ENCODE measurements around the gene TUBA4A. TPM values are rescaled to one million over a fixed set of nuclear protein-coding genes. Genes with fewer than 3 reads are reported as not detected.

TUBA4A gene
- total RNA-seq, 1 donor from 2014 or later = 35.0 TPM

DNA sequence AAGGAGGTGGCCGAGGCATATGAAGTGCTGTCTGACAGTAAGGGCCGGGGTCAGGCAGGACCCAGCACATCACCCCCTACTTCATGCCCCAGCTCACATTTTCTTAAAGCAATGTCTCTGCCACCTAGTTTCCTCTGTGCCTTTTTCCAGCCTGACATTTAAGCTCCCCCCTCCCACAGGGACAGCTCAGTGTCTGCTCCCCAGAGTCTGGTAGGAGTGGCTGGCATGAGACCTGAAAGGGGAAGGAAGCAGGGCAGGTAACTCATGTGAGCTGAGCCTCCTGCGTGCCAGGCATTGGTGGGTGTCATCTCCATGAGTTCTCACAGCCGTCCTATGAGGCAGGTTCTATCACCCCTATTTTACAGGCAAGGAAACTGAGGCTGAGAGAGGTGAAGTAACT lies 26.9 kb upstream of the TUBA4A start:
- TF ChIP-seq, protein P1, sequence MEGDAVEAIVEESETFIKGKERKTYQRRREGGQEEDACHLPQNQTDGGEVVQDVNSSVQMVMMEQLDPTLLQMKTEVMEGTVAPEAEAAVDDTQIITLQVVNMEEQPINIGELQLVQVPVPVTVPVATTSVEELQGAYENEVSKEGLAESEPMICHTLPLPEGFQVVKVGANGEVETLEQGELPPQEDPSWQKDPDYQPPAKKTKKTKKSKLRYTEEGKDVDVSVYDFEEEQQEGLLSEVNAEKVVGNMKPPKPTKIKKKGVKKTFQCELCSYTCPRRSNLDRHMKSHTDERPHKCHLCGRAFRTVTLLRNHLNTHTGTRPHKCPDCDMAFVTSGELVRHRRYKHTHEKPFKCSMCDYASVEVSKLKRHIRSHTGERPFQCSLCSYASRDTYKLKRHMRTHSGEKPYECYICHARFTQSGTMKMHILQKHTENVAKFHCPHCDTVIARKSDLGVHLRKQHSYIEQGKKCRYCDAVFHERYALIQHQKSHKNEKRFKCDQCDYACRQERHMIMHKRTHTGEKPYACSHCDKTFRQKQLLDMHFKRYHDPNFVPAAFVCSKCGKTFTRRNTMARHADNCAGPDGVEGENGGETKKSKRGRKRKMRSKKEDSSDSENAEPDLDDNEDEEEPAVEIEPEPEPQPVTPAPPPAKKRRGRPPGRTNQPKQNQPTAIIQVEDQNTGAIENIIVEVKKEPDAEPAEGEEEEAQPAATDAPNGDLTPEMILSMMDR (IDR thresholded peaks at IDR 0.05) = no peak
- intact Hi-C loops (cut with DNase I) = no loop called here
- Histone ChIP-seq H3K36me3 (peaks cover 53% of the 10 kb centered on the region), H3K4me3 (no peak overlapping the region), H3K27me3 (ENCODE audit: low read depth) (no peaks in the 10 kb centered on the region), H3K27ac (peak overlapping the region; percentile 100), H3K9me3 (no peaks in the 10 kb centered on the region), H3K4me1 (peaks cover 25% of the 10 kb centered on the region)
- no peak for DNase-seq
- no peak for ATAC-seq

DNA sequence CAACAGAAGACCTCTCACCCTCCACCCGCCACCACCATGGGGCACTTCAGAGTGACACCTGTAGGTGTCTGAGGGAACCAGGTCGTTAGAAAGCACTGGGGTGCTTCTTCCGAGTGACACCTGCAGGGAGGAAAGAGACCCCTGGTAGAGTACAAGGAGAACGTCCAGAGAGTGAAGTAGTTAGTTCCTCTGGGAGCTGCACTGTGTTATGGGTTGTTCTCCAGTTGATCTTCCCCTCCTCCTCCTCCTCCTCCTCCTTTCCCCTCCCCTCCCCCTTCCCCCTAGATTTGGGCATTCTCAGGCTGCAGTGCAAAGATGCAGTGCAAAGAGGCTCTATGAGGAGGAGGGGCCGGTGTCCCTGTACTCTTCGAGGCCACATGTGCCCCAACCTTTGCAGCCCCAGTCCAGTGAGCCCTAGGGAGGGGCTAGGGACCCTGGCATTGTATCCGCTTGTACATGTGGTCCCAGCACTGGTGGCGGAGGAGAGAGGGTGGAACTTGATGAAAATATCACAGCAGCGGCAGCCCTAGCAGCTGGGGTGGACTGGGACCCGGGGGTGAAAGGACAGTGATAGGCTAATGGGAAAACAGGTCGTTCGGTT lies 26.3 kb upstream of the TUBA4A start:
- DNase-seq = no peak
- Histone ChIP-seq H3K4me3 (peak overlapping the region; percentile 88), H3K27ac (peak overlapping the region; percentile 100), H3K4me1 (peaks cover 25% of the 10 kb centered on the region), H3K27me3 (ENCODE audit: low read depth) (no peaks in the 10 kb centered on the region), H3K9me3 (no peaks in the 10 kb centered on the region), H3K36me3 (peaks cover 47% of the 10 kb centered on the region)
- TF ChIP-seq, protein P1 (IDR thresholded peaks at IDR 0.05) = no peak
- intact Hi-C loops (cut with DNase I) = no loop called here
- ATAC-seq = no peak

DNA sequence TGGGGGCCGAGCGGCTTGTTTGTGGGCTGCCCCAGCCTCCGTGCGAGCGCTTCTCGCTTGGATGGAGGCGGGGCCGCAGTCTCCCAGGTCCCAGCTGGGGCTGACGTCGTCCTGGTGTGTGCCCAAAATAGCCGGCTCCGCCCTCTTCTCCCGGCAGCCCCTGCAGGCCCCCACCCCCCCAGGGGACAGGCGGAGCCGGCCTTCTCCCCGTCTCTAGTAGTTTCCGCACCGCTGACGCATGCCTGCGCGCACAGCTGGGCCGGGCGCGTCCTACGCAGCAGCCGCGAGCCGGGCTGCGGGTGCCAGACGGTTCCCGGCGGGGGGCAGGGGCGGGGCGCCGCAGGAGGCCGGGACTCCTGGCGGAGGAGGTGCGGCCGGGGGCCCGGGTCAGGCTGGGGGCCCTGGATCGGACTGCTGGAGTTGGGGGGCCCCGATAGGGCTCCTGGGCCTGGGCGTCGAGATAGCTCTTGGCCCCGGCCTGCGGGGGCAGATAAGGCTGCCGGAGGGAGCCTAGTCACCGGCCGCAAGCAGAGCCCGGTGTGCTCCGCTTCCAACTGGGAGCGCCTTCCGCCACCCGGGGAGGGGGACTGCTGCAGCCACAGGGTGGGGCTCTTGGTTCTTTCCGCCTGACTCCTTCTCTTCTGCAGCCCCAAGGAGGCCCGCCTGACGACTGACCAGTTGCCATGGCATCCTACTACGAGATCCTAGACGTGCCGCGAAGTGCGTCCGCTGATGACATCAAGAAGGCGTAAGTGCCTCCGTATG lies 25.6 kb upstream of the TUBA4A start, which contains the start of gene DNAJB2:
Gene DNAJB2 (plus strand): TSS at position 216 of the 765 bp plus-strand sequence. CDS start 468 bp downstream, at position 684.
- Histone ChIP-seq H3K27ac (peak within 1 kb of the TSS; percentile 100), H3K4me3 (peak within 1 kb of the TSS; percentile 88), H3K9me3 (no peaks in the 10 kb centered on the region), H3K4me1 (peaks cover 25% of the 10 kb centered on the region), H3K36me3 (peaks cover 40% of the 10 kb centered on the region), H3K27me3 (ENCODE audit: low read depth) (no peaks in the 10 kb centered on the region)
- DNase-seq = peak; percentile 99
- intact Hi-C loops (cut with DNase I) = no loop called here
- ATAC-seq = peak; percentile 96 to 98
- TF ChIP-seq, protein P1 (IDR thresholded peaks at IDR 0.05) = no peak

DNA sequence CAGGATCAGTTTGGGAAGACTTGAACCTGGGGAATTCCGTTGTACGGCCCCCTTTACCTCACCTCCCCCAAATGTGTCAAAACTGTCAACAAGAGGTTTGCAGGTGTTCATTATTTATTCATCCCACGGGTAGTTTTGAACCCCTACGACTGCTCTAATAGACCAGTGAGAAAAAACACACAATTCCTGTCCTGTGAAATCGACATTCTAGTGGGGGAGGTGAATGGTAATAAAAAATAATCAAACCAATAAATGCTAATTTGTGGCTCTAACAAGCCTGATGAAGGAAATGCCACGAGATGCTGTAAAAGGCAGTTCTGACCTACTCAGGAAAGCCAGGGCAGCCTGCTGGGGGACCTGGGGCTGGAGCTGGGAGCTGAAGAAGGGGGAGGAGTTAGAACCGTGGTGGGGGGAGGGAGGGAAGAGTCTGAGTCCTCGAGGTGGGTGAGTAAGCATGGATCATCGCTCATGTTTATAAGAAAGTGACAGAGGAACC lies 25.0 kb upstream of the TUBA4A start:
- DNase-seq = no peak
- TF ChIP-seq, protein P1 (IDR thresholded peaks at IDR 0.05) = no peak
- peak in 1 of 2 donors; percentile 70 for ATAC-seq
- peaks cover 25% of the 10 kb centered on the region for H3K4me1 ChIP-seq
- H3K27ac ChIP-seq = peak overlapping the region; percentile 100
- peak overlapping the region; percentile 88 for H3K4me3 ChIP-seq
- H3K36me3 ChIP-seq = peaks cover 34% of the 10 kb centered on the region
- no peaks in the 10 kb centered on the region for H3K9me3 ChIP-seq
- H3K27me3 ChIP-seq (ENCODE audit: low read depth) = no peaks in the 10 kb centered on the region
- intact Hi-C loops (cut with DNase I) = no loop called here

DNA sequence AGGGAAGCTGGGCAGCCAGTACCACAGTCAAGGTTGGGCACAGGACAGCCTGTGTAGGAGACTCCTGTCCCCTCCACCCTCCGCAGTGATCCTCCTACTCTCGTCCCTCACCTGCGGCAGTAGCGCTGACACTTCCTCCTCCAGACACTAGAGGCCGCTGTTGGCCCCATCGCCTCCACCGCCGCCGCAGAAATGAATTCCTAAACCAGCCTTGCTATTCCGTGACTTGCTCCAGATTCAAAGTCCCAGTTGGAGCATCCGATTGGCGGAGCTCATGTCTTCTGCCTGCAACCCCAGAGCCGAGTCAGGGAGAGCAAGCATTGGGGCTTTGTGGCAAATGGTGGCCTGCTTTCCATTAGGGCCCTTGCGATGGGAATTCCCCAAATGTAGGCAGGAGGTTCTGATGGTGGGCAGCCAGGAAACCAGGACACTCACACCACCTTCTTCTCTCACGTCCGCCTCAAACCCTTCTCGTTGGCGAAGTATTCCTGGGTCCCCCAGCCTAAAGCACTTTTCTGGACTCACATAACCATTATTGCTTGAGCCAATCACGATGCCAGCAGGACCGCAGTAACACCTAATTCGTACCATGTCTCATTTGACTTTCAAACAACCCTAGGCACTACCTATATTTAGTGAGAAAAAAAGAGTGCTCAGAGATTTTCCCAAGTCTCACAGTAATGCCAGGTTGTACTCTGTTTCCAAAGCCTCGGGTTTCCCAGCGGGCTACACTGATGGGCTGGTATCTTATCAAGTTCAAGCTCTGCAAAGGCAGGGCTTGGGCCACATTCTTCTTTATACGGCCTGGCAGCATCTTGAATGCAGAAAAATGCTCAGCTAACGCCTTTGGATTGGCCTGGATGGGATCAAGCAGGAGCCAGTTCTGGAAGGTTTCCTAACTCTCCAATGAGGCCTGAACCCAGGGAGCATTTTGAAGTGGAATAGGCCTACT lies 24.3 kb upstream of the TUBA4A start:
- H3K4me1 ChIP-seq = peaks cover 25% of the 10 kb centered on the region
- intact Hi-C loops (cut with DNase I) = no loop called here
- ATAC-seq (peak; percentile 62 to 69), DNase-seq (peak; percentile 83)
- peak overlapping the region; percentile 100 for H3K27ac ChIP-seq
- H3K27me3 ChIP-seq (ENCODE audit: low read depth) = no peaks in the 10 kb centered on the region
- TF ChIP-seq, protein P1 (IDR thresholded peaks at IDR 0.05) = peak; percentile 99
- peak overlapping the region; percentile 88 for H3K4me3 ChIP-seq
- H3K9me3 ChIP-seq = no peaks in the 10 kb centered on the region
- peaks cover 26% of the 10 kb centered on the region for H3K36me3 ChIP-seq
